Activated CD8-positive, alpha-beta T cell treated with anti-CD3 and anti-CD28 coated beads for 36 hours (primary cell): Measurements from ENCODE around the gene RRP1B. TPM values are rescaled to one million over a fixed set of nuclear protein-coding genes. Genes with fewer than 3 reads are reported as not detected.

Source experiments
- ATAC-seq: fragments of 200-7000 bp; cut with Tn5 transposase; one replicate; pipeline ENCODE4 v1.10.0; 2021; ENCODE audit warnings: mild to moderate bottlenecking, moderate library complexity
- CTCF ChIA-PET: fragments of 350-600 bp; sonication (Branson Sonifier 250); formaldehyde crosslinking; loops from one replicate; lab custom pipeline; 2021; ENCODE audit warnings: antibody characterized with exemption; lab: Charles Lee
- POLR2A ChIA-PET: fragments of 350-600 bp; sonication (Branson Sonifier 250); formaldehyde crosslinking; loops from one replicate; lab custom pipeline; 2021; ENCODE audit warnings: antibody characterized with exemption; lab: Charles Lee
- DNase-seq: peaks from one replicate; pipeline ENCODE4 v3.0.0-alpha.2; 2020
- H3K27ac Mint-ChIP-seq: one replicate; pipeline ENCODE4 v1.8.0; 2021; ENCODE audit warnings: mild to moderate bottlenecking, mixed read lengths
- H3K27me3 Mint-ChIP-seq: one replicate; pipeline ENCODE4 v1.8.0; 2021; ENCODE audit warnings: mixed read lengths
- H3K36me3 Mint-ChIP-seq: one replicate; pipeline ENCODE4 v1.8.0; 2021; ENCODE audit warnings: low read depth, mixed read lengths
- H3K4me1 Mint-ChIP-seq: one replicate; pipeline ENCODE4 v1.8.0; 2021; ENCODE audit warnings: low read depth, mixed read lengths
- H3K4me3 Mint-ChIP-seq: one replicate; pipeline ENCODE4 v1.8.0; 2021; ENCODE audit warnings: mild to moderate bottlenecking, moderate library complexity, mixed read lengths
- H3K9me3 Mint-ChIP-seq: one replicate; pipeline ENCODE4 v1.8.0; 2021; ENCODE audit warnings: mixed read lengths
- intact Hi-C: fragments of 100-400 bp; cut with micrococcal nuclease; formaldehyde crosslinking; loops from one replicate; pipeline ENCODE4 v1.10.0; 2022
- total RNA-seq, 2 experiments: library from RNA; stranded (reverse); gene quantifications; one replicate each; pipeline ENCODE4 v1.2.3, GENCODE V29; 2021
- TF ChIP-seq, protein P1 (sequence below): fragments of 200-600 bp; IDR thresholded peaks from one replicate; pipeline ENCODE4 v1.8.0; 2022; ENCODE audit warnings: antibody characterized with exemption, mild to moderate bottlenecking

Gene RRP1B
- total RNA-seq, 2 experiments from 2014 or later = 76.7 to 78.5 TPM

DNA sequence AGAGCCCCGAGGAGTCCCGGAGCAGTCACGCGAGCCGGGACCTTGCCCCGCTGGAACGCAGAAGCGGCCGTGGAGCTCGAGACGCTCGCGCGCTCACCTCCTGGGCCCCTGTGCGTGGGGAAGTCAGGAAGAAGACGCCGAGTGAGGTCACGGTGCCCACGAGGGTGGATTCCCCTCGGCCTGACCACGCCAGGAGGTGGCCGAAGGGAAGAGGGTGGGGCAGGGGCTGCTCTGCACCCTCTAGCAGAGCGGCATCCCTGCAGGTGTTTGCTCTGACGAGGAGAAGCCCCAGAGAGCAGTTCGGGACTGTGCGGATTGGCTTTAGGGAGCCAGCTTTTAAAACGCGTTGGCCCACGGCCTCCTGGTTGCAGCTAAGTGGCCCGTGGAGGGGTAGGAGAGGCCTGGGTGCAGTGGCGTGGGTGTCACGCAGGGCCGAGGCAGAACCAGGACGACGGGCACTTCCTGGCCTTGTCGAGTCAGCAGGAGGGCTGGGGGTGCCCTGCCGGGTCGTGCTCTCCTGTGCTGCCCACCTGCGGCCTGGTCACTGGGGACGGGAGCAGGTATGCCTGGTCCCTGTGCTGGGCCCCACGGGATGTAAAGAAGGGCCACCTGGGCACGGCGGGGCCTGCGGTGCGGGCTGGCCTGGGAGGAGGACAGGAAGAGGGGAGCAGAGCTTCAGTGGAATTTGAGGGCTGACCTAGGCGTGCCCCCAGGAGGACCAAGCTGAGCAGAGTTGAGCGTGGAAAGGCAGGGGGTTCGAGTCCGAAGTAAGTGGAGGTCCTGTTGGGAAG, 60.6 kb downstream of the RRP1B start:
- H3K27ac Mint-ChIP-seq = peak overlapping the region; percentile 78
- H3K36me3 Mint-ChIP-seq = peaks cover 16% of the 10 kb centered on the region
- ChIA-PET CTCF (interaction anchor here (0.7 to 2.5 kb wide), 2 partner anchors 8 to 70 kb away, joined by 3 to 10 read pairs; no protein-coding TSS in a partner anchor), POLR2A (interaction anchor here (0.7 to 4.3 kb wide), 4 partner anchors 9 to 60 kb away, joined by 3 to 35 read pairs (median 4); partner anchors contain the start of genes HSF2BP and RRP1B)
- peak overlapping the region; percentile 85 for H3K4me3 Mint-ChIP-seq
- TF ChIP-seq, protein P1, sequence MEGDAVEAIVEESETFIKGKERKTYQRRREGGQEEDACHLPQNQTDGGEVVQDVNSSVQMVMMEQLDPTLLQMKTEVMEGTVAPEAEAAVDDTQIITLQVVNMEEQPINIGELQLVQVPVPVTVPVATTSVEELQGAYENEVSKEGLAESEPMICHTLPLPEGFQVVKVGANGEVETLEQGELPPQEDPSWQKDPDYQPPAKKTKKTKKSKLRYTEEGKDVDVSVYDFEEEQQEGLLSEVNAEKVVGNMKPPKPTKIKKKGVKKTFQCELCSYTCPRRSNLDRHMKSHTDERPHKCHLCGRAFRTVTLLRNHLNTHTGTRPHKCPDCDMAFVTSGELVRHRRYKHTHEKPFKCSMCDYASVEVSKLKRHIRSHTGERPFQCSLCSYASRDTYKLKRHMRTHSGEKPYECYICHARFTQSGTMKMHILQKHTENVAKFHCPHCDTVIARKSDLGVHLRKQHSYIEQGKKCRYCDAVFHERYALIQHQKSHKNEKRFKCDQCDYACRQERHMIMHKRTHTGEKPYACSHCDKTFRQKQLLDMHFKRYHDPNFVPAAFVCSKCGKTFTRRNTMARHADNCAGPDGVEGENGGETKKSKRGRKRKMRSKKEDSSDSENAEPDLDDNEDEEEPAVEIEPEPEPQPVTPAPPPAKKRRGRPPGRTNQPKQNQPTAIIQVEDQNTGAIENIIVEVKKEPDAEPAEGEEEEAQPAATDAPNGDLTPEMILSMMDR = no peak
- ATAC-seq = peak; percentile 5
- H3K4me1 Mint-ChIP-seq = peaks cover 35% of the 10 kb centered on the region
- no peak for DNase-seq
- H3K9me3 Mint-ChIP-seq = peaks cover 2% of the 10 kb centered on the region
- intact Hi-C loops = no loop called here
- H3K27me3 Mint-ChIP-seq = no peaks in the 10 kb centered on the region

DNA sequence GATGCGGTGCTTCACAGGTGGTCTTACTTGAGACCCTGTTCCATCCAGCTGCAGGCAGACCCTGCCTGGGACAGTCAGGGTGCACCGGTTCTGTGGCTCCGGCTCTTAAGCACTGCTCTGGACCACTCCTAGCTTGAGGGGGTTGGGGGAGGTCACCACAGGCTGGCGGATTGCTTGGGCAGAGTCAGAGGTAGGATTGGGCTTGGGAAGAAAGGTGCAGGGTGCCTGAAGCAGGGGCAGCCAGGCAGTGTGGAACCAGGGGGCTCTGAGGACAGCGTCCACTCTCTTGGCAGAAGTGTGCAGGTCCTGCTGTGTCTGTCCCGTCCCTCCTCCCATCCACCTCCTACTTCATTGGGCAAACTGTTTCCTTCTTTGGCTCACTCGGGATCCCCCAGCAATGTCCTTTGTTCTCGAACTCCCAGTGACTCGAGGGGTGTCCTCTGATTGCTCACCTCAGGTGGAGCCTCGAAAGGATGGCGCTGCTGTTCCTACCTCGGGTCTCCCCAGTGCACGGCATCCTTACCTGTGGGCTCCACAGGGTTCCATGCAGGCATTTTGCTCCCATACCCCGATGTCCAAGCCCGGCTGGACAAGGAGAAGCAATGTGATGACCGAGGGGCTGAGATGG, 61.3 kb downstream of the RRP1B start:
- Mint-ChIP-seq H3K4me1 (peaks cover 42% of the 10 kb centered on the region), H3K4me3 (peak overlapping the region; percentile 85), H3K27ac (peak overlapping the region; percentile 78), H3K36me3 (peaks cover 16% of the 10 kb centered on the region), H3K27me3 (no peaks in the 10 kb centered on the region), H3K9me3 (peaks cover 2% of the 10 kb centered on the region)
- ChIA-PET POLR2A (interaction anchor here (0.7 to 4.3 kb wide), 4 partner anchors 8 to 61 kb away, joined by 3 to 35 read pairs (median 4); partner anchors contain the start of genes HSF2BP and RRP1B), CTCF (interaction anchor here (1.5 to 2.5 kb wide), 2 partner anchors 8 to 10 kb away, joined by 3 to 10 read pairs; no protein-coding TSS in a partner anchor)
- ATAC-seq = no peak
- no peak for DNase-seq
- intact Hi-C loops = no loop called here
- TF ChIP-seq, protein P1 = no peak

DNA sequence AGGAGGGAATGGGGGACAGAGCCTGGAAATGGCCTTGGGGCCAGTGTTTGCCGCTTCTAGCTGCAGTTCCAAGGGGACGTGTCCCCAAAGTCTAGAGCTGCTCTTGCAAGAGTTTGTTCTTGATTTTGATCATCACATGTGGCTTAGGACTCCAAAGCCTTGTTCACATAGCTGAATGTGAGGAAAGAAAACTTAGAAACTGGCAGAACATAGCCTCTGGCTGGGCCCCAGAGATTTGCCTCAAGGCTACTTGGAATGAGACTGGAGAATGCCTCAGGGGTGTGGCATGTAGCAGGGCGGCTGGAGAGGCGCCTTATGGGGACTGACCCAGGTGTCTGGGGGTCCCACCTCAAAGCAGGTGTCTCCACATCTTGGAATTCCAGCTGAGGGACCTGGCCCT, 61.8 kb downstream of the RRP1B start:
- ChIA-PET POLR2A (interaction anchor here (1.0 to 4.3 kb wide), 2 partner anchors 7 to 66 kb away, joined by 4 to 35 read pairs; no protein-coding TSS in a partner anchor), CTCF (interaction anchor here (1.5 kb wide), 1 partner anchor 9 kb away, joined by 3 read pairs; no protein-coding TSS in a partner anchor)
- intact Hi-C loops = no loop called here
- peaks cover 46% of the 10 kb centered on the region for H3K4me1 Mint-ChIP-seq
- no peak for ATAC-seq
- H3K36me3 Mint-ChIP-seq = peaks cover 16% of the 10 kb centered on the region
- TF ChIP-seq, protein P1 = no peak
- H3K9me3 Mint-ChIP-seq = peaks cover 2% of the 10 kb centered on the region
- no peak for DNase-seq
- no peaks in the 10 kb centered on the region for H3K27me3 Mint-ChIP-seq
- H3K27ac Mint-ChIP-seq = no peak overlapping the region
- peak overlapping the region; percentile 85 for H3K4me3 Mint-ChIP-seq

DNA sequence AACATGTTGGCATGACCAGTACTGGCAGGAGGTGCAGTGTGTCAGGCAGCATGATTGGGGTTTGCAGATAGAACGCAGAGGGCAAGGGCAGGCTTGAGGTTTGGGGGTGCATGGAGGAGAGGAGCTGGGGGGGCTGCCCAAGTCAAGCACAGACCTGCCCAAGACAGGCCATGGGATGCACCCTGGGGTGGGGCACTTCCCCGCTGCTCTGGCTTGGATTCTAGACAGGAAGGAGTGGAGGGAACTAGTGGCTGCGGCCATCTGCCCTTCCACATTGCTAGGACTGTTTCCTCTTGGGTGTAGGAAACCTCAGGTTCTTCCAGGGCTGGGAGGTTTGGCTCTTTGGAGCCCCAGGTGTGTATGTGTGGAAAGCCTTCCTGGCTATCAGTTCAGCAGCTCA, 62.6 kb downstream of the RRP1B start:
- no peak for DNase-seq
- intact Hi-C loops = no loop called here
- peaks cover 44% of the 10 kb centered on the region for H3K4me1 Mint-ChIP-seq
- no peaks in the 10 kb centered on the region for H3K27me3 Mint-ChIP-seq
- CTCF ChIA-PET = interaction anchor here (1.5 kb wide), 1 partner anchor 8 kb away, joined by 3 read pairs; no protein-coding TSS in a partner anchor
- peaks cover 2% of the 10 kb centered on the region for H3K9me3 Mint-ChIP-seq
- no peak overlapping the region for H3K27ac Mint-ChIP-seq
- TF ChIP-seq, protein P1 = no peak
- no peak overlapping the region for H3K4me3 Mint-ChIP-seq
- peaks cover 20% of the 10 kb centered on the region for H3K36me3 Mint-ChIP-seq
- ATAC-seq = no peak
- POLR2A ChIA-PET = interaction anchor here (0.8 to 1.0 kb wide), 2 partner anchors 61 to 66 kb away, joined by 3 to 4 read pairs; no protein-coding TSS in a partner anchor
